HG02642 (cell line): ENCODE measurements around the gene CCDC185.

Source experiments
- ATAC-seq: cut with Tn5 transposase; IDR thresholded peaks from one replicate; pipeline ENCODE4 v1.9.1; 2021; ENCODE audit warnings: mild to moderate bottlenecking; ENCODE audit not compliant: unreplicated experiment, poor library complexity

The CCDC185 gene

DNA sequence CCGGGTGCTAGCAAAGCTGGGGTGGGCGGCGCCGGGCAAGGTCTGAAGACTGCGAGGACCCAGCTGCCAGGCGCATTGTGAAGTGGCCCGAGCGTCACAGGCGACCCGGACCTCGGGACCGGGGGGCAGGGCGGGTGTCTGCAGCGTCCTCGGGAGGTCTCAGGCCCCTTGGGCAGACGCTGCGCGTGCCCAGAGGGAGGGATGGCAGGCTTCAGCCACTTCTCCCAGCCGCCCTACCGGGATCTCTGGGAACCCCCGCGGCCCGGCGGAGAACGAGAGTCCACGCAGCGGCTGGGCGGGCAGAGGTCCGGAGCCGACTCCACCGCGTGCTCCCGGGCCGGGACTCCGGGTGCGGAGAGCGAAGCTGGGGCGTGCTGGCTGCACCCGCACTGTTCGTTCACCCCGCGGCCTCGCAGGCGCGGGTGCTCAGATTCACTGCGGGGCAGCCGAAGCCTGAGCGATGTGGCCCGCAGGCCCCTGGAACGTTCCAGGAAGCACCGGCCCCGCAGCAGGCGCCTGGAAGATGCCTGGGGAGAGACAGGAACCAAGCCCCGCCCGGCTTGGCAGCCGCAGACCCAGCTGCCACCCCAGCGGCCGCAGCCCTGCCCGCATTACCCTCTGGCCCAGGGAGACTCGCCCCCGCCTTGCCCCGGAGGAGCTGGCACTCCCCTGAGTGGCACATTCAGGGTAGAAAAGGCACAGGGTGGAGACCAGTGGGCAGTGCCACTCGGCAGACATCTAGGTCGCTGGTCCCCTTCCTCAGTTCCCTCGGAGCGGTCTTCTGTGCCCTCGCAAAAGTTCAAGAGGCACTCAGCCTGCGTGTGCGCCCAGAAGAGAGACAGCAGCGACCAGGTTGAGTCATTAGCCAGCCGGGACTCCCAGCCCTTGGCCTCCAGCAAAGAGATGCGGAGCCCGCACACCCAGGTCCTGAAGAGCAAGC lies at the start of gene CCDC185:
TSS of gene CCDC185 (plus strand) at position 141 of the 940 bp plus-strand sequence. CDS start at position 202, 61 bp downstream.
- no peak for ATAC-seq

DNA sequence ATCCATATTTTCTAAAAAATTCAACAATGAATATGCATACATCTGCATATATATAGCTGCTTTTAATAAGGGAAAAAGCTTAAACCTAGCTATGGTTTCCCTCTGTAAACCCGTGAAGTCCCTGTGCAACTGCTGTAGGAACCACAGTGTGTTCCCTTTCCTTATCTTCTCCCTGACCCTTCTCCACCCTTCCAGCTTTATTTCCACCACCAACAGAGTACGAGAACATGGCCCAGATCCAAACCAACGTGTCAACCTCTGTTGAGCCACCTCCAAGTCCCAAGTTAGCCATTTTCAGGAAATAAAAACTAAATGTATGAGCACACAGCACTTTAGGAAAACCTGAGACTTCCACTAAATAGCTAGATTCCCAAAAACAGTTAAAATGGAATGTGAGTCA lies 49.5 kb upstream of the CCDC185 start:
- no peak for ATAC-seq

DNA sequence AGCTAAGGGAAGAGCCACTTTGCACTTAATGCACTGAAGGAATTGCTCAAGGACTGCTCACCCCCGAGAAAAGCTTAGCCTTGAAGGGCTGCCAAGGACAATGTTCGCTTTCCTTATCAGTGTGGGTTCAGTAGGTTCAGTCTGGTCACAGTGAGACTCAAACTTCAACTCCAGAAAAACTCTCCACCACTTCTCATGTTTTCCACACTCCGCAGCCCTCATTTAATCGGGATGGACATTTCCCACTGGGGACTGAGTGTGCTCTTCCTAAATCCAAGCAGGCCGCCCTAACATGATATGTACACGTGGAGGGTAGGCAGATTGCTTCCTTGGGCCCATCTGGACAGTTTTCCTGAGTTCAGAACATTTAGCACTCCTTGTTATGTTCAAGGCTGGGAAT lies 48.7 kb upstream of the CCDC185 start:
- no peak for ATAC-seq

DNA sequence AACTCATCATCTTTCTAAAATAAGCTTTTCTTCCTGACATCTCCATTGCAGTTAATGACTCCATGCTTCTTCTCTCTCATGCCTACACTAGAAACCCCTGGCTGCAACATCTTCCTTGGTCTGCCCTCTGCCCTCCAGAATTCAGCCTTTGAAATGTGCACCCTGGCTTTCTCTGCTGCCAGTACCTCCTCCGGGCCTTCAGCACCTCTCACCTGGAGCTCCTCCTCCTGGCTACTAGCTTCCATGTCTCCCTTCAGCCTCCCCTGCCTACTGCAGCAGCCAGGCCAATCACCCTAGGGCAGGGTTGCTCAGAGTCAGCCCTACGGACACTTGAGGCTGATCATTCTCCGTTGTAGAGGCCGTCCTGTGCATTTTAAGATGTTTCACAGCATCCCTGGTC lies 47.5 kb upstream of the CCDC185 start:
- ATAC-seq: no peak

DNA sequence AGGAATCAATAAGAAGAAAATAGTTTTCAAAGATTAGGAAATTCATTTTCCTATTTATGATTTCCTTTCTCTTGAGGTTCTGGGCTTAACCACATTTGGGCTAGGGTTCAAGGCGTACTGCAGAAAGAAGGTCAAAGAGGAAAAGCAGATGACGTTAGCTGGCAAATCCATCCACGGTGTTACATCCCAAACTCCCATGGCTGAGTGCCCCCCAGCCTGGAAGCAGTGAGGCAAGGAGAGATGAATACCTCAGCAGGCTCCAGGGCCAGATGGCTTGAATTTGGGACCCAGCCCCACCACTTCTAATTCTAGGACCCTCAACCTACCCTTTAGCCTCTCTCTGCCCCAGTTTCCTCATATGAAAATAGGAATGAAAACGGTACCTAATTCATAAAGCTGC lies 46.9 kb upstream of the CCDC185 start:
- ATAC-seq: no peak

DNA sequence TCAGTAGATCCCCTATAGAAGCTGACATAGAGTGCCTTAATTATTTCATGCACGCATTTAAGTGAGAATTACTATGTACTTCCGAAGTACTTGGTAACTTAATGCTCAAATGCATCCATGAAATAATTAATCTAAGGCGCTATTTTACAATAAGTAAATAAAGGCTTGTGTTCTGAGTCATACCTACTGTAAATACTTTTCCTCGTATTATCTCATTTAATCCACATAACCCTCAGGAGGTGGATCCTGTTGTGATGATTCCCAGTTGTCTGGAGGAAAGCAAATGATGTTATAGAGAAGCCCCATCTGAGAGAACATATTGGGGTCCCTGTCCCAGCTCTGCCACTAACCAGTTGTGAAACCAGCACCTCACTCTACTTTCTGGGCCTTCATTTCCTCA lies 45.6 kb upstream of the CCDC185 start:
- no peak for ATAC-seq

DNA sequence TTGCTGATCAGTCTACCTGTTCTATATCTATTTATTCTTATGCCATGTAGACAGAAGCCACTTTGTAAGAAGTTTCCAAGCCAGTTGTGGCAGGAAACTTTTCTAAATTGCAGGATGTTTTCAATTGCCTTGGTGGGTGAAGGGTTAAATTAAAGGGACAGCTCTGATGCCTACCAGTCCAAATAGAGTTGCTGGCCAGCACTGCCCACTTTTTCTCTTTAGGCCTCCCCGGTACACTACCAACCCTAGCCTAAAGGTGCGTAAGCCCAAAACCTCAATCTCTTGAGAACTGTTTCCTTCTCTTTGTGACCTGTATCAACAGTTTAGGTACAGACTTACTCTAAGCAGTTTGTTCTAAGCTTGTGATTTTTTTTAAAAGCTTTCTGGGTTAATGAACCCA lies 44.8 kb upstream of the CCDC185 start:
- no peak for ATAC-seq

DNA sequence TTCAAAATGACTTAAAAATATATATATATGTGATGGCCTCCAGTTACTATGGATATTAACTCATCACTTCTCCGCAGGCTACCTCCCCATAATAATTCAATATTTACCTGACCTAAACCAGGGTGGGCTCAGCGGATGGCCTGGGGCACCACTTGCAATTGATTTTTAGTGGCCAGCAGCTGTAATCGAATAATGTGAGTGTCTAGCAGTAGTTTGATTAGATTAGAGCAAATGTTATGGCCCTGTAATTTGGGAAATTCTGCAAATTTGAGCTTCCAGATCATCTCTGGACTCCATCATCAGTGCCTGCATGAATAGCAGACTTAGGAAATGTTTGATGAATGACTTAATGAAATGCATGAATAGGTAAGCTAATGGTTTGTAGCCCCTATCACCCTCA lies 44.0 kb upstream of the CCDC185 start:
- no peak for ATAC-seq

DNA sequence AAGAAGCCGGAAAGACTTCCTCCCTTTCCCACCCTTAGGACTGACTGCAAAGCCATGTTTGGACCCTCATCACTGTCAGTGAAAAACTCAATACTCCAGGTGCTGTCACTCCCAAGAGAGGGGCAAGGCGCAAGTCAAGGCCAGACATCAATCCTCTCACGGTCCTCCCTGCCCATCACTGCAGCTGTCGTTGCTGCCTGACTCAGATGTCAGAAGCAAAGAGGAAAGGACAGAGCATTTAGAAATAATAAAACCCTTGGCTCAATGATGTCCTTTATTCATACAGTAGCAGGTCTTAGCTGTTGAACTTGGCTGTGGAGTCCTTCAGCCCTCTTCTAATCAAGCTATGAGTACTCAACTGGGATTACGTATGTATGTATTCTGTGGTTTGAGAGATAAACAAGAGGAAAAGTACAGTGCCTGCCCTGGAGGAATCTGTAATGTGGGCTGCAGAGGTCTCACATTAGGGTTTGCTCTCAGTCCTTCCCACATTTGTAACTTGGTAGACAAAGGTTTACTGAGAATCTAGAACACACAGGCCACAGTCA lies 42.8 kb upstream of the CCDC185 start:
- ATAC-seq: no peak

DNA sequence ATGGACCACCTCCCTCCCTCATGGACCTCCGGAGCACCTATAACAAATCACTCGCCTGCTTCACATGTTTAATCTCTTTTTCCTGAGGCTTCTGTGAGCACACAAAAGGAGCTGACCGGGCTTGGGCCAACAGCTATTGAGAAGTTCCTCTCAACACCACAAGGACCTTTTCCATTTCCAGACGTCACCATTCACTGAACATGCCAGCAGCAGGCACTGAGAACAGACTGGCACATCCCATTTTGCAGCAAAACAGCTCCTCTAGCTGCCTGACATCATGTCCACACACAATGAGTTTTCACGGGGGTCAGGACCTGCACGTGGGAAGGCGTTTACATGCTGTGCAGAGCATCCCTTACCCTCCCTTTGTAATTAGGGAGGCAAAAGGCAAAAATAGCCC lies 40.3 kb upstream of the CCDC185 start:
- ATAC-seq: no peak

DNA sequence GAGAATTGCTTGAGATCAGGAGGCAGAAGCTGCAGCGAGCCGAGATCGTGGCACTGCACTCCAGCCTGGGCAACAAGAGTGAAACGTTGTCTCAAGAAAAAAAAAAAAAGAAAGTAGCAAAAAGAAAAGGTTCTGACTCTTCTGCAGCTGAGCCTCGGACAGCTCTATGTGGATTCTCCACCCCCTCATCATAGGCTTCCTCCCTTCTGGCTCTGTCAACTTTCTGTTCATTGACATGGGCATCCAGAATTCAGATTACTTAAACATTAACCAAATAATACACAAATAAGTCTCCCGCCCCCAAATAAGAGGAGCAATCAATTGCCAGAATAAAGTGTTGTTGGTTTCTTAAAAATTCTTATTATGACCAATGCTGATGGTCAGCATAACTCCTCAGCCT lies 39.3 kb upstream of the CCDC185 start:
- no peak for ATAC-seq

DNA sequence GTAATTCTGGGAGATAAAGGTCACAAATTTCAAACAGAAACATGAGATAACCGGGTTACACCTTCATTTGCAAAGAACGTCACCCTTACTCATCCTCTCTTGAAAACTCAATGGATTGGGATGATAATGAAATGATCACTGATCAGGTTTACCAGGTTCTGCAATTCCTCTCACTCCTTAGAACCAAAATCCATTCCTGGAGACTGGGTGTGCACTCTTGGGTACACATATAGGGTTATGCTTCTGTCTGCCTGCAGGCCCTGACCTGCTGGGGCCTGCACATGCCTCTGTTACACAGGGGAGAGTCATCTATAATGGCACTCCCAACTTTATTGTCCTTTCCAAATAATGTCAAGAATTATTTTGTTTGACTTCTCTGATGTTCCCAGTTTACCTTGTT lies 37.5 kb upstream of the CCDC185 start:
- no peak for ATAC-seq

DNA sequence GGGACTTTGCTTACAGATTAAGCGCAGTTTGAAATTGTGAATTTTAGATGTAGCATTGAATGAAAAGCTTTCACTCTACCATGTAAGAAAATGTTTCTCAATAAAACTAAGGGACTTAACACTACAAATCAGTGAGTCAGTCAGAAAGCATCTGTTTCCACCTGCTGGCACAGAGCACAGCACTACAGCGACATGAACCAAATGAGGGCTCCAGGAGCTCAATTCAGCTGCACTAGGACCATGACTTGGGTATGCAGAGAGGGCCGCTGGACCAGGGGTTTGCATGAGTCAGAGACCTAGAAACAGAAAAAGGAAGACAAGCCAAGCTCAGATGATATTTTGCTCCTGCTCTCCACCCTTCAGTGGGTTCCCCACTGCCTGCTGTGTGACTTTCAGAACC lies 34.4 kb upstream of the CCDC185 start:
- ATAC-seq: no peak

DNA sequence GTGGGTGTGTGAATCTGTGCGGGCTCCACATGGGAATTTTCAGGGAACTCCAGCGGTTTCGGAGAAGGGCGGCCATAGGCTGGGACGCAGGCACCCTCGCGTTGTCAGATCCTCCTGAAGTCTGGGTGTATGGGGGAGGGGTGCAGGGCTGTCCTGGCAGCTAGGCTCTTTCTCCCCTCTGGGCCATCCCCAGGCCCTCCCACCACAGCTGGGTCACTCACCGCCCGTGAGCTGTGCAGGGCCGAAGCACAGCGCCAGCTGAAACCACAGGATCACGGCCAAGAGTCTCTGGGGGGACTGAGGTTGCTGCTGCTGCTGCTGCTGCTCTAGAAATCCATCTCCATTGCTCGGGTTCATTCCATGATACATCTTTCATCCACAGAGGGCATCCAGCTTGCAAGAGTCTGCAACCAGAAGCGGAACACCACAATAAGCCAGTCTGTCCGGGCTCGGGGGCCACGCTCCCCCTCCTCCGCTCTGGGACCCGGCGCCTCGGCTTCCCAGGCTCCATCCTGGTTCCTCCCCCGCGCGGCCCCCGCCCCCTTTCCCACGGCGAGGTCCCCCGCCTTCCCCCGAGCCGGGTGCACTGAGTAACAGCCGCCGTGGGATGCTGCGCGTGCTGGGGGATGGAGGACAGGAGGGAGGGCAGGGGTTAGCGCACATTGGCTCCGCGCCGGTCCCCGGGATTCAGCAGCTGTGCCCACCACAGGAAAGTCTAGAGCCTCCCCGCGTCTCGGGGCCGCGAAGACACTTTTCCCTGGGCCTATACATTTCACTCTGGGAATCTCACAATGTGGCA lies 30.0 kb upstream of the CCDC185 start:
- no peak for ATAC-seq

DNA sequence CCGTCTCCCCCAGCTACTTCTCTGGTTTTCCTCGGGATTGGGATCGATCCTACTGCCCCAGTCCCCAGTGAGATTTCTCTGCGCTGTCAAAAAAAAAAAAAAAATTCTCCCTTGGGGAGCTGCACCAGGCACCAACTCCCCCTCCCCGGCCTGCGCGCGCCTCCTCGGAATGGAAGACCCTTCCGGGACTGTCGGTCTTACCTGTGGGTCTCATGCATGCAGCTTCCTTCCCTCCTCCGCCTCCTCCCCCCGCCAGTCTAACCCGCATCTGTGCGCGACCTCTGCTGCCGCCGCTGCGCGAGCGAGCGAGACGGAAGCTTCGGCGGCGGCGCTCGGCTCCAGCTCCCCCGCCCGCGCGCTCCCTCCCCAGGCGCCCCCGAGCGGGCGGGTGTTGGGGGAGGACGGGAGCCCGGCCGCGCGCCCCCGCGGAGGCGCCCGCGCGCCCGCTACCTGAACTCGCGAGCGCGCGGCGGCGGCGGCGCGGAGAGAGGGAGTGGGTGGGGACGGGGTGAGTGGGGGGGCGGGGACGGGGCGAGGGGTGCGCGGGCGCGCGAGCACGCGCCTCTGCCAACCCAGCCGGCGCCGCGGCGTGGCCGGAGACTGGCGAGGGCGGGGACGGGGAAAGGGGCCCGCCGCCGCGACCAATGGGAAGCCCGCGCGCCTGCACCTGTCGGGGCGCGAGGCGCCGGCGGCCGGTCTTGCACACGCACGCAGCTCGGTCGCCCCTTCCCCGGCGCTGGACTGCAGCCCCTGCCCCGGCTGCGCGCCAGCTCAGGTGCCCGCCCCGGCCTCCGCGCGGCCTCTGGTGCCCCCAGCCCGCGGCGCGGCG lies 29.1 kb upstream of the CCDC185 start, which contains the start of gene SUSD4:
TSS of gene SUSD4 (minus strand) at position 321 of the 829 bp plus-strand sequence. CDS start 751 bp downstream, outside the sequence.
- no peak for ATAC-seq

DNA sequence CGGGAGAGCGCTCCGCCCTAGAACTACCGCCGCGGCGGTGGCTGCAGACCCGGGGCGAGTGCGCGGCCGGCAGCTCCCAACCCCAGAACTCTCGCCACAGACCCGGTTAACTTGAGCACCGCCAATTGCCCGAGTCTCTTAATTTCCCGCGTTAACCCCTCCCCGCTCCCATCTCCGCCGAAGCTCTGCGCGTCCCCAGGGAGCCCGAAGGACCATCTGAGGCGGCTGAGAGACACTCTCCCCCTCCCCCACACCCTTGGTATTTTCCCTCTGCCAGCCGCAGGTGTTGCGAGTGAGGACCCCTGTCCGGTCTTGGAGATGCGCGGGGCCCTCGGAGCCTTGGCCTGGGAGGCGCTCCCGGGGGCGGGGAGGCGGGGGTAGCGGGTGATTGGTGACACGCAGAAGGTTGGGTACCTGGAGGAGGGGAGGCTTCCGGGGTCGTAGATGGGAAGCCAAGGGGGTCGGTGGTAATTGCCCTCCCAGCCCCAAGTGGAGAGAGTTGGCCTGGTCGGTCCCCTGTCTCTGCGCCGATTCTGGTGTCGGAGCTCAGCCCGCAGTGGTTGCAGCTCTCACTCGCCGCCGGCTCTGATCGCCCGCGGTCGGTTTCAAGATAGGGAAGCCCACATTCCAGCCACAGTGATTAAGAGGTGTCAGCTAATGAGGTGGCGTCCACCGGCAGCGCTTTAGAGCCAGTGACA lies 28.4 kb upstream of the CCDC185 start:
- no peak for ATAC-seq

DNA sequence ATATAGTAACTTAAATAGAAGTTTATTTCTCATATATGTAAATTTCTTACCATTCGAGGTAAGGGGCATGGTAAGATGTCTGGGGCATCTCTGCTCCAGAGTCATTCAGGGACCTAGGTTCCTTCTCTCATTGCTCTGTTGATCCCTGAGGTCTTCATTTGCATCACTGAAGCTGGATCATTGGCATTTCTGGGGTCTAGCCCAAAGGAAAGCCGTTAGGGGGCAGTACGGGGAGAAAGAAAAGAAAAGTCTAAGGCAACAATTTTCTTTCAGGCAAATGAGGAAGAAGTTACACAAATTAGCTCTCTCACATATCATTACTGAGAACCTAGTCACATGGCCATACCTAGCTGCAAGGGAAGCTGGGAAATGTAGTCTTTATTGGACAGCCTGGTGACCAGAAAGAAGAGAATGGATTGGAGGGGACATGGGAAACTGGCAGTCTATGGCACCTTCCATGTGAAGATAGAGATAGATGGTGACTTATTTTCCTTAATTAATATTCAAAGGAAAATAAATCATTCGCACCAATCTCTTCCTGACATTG lies 19.1 kb upstream of the CCDC185 start:
- no peak for ATAC-seq

DNA sequence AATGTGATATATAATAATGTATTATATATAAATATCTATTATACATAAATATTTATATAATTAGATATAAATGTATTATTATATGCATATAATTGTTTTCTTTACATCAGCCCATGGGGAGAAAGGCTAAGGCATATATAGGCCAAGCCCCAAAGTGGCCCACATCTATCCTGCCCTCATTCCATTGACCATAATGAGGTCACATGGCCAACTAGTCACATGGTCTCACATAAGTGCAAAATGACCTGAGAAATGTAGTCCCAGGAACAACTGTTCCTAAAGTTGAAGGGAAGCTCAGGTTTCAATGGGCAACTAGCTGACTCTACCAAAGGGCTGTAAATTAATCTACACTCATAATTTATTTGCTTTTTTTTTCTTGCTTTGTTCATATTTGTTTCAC lies 14.5 kb upstream of the CCDC185 start:
- ATAC-seq: no peak

DNA sequence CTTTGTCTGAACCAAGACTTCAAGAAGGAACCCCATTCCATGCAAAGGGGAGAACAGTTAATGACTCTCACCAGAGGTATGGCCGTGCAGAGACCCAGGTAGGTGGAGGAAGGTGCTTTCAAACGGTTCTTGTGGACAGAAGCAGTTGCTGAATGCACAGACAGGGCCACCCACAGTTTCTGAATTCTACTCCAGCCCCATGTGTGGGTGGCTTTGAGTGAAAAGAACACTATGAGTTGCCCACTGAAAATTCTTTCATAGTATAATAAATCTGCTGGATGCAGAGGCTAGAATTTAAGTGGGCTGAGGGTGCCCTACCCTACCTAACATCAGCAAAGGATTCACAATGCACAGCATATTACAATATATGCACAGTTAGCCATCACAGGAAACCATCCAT lies 7.2 kb upstream of the CCDC185 start:
- no peak for ATAC-seq
